Stimulated activated CD4-positive, alpha-beta T cell treated with anti-CD3 and anti-CD28 coated beads, Interleukin-1b, Interleukin-23, amount 100 ng/mL, for 24 hours (primary cell): ENCODE measurements around the gene SBNO2.

ENCODE experiments used
- DNase-seq, 4 experiments: peaks; one replicate each; pipeline ENCODE4 v3.0.0-alpha.2; 2020; ENCODE audit warnings: low read depth in 4 of 4, low spot score in 1 of 4

Gene SBNO2

DNA sequence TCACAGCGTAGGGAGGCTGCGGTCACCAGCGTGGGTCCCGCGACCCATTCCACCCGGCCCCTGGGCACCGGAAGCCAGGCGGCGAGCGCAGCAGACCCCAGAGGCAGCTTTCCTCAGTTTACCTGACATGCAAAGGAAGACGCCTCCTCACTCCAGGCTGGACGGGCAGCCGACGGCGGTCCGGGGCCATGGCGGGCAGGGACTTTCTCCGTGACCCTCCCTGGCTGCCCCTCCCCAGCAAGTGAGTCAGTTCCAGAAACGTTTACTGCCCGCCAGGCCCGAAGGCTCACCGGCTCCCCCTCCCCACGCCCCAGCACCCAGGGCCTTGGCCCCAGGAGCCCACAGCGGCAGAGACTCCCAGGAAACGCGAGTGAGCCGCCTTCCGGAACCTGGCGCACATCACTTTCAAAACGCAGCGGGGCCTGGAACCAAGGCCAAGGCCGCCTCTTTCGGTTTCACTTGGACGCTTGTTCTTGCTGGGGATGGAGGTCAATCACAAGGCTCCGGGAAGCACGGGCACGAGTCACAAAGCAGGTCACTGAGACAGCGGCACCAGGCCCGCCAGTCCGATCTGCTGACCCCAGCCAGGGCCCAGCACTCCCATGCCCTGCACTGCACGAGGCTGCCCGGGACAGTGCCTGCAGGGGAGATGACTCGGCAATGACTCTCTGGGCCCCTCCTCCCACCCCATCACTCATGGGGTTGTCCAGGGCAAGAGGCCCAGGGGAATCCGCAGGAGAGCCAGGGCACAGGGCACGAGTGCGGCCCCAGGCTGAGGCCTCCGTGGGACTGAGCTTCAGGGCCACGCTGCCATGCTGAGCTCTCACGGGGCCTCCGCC is 5.3 kb downstream of the SBNO2 start:
- no peak for DNase-seq

DNA sequence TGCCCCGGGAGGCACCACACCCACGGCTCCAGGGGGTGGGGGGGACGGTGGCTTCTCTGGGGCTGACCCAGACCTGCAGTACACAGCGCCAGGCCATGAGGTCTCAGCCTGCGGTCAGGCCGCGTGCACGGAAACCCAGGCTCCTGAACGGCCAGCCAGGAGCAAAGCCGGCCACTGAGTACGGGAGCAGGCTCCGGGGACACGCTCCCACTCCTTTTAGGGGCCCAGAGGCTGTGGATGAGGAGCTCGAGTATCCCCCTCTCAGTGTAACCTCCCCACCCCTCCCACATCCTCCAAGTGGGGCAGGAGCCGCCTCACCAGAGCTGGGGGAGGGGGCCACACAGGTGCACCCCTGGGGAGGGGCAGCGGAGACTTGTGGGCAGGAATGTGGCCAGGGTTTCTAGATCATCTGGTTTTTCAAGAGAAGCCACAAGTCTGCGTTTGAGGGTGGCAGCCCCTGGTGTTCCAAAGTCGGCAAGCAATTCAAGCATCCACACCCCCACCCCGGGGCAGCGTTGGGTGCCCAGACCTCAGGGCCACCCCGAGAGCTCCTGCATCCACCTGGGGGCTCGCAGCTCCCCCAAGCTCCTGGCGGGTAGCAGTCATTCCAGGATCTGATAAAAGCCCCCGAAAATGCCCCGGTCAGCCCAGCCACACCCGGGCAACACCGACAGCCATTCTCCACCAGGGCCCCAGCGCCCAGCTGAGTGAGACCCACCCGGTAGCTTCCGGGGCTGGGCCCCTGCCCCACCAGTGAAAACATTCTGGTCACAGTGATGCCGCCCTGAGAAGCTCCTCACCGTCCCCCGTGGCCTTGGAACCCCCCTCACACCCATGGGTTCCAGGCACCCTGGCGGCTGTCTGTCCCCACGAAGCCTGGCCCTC is 6.1 kb downstream of the SBNO2 start:
- no peak for DNase-seq

- no peak for DNase-seq
Measured at GRCh38 chr19:1166872-1167573, 7.0 kb downstream of the SBNO2 start.

DNA sequence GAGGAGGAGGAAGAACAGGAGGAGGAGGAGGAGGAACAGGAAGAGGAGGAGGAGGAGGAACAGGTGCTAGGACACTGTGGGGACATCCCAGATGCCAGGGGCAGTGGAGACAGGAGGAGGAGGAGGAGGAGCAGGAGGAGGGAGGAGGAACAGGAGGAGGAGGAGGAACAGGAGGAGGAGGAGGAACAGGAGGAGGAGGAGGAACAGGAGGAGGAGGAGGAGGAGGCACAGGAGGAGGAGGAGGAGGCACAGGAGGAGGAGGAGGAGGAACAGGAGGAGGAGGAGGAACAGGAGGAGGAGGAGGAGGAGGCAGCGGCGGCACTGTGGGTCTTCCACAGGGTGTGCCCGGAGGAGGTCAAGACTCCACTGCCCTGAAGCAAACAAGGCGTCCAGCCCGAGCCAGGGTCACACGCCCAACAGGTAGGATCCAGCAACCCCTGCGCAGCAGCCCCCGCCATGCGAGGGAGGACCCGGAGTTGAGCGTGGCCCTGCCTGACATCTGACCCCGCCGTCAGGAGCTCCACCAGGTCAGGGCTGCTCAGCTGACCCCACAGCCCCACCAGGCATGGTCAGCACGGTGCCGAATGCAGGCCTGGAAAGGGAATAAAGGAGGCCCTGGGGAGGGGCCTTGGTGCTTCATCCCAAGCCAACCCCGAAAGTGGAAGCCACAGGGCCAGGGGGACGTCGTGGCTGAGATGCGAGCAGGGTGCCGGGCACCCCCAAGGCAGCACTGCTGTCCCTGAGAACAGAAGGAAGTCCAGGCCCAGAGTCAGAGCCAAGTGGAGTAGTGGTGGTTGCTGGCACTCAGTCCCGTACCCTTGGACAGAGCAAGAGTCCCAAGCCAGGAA is 9.2 kb downstream of the SBNO2 start:
- no peak for DNase-seq

GRCh38 chr19:1163934-1164683 is 10.0 kb downstream of the SBNO2 start:
- DNase-seq = no peak

GRCh38 chr19:1163283-1163933 is 10.7 kb downstream of the SBNO2 start:
- DNase-seq = no peak

GRCh38 chr19:1162404-1163282 is 11.4 kb downstream of the SBNO2 start:
- no peak for DNase-seq

GRCh38 chr19:1161716-1162115 is 12.4 kb downstream of the SBNO2 start:
- DNase-seq = no peak

GRCh38 chr19:1159864-1160595 is 14.0 kb downstream of the SBNO2 start:
- DNase-seq = no peak

DNA sequence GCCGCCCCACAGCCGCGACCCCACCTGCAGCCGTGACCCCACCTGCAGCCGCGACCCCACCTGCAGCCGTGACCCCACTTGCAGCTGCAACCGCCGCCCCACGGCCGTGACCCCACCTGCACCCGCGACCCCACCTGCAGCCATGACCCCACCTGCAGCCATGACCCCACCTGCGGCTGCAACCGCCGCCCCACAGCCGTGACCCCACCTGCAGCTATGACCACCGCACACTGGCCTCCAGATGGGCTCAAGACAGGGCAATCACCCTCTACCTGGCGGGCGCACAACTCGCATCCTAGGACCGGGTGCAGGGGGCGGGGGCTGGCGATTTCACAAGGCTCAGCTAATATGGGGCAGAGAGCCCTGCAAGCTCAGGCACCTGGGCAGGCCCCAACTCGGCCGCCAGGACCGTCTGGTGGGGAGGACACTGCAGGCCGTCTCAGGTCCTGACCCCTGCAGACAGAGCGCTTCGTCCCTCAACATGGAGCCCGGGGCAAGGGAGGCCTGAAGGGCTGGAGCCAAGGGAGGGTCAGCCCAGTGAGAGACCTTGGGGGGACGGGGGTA is 15.1 kb downstream of the SBNO2 start:
- DNase-seq = no peak

DNA sequence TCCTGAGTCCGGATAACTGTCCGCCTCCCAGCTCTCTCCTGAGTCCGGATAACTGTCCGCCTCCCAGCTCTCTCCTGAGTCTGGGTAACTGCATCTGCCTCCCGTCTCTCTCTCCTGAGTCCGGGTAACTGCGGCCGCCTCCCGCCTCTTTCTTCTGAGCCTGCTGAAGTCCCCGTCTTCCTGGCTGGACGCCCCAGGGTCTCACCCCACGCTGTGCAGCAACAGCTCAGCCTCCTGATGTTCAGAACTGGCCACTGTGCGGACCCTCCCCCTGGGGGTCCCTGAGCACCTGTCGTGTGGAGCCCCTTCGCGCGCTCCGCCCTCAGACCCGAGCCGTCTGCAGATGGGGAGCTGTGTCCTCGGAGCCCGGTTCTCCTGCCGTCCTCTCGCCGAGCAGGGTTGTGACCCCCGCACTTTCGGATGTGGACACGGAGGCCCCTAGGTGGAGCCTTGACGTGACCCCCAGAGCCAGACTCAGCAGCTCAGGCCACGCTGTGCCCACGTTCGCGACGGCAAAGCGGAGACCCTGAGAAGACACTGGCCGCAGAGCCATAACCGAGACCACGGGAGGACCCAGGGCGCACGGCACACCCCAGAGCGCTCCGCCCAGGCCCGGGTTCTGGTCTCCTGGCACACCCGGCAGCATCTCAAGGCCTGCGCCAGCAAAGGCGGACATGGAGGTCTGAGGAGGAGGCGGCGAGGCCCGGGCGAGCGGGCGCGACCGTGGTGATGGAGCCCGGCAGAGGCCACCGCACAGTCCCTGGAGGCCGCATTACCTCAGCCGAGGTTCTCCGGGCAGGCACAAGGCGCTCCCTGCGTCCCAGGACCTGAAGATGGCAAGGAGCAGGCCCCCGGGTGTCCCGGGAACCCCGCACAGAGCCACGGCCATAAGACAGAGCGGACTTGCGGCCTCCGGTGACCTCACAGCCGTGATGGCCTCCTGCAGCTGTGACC is 15.9 kb downstream of the SBNO2 start:
- no peak for DNase-seq

GRCh38 chr19:1156830-1157615 is 17.0 kb downstream of the SBNO2 start:
- no peak for DNase-seq

DNA sequence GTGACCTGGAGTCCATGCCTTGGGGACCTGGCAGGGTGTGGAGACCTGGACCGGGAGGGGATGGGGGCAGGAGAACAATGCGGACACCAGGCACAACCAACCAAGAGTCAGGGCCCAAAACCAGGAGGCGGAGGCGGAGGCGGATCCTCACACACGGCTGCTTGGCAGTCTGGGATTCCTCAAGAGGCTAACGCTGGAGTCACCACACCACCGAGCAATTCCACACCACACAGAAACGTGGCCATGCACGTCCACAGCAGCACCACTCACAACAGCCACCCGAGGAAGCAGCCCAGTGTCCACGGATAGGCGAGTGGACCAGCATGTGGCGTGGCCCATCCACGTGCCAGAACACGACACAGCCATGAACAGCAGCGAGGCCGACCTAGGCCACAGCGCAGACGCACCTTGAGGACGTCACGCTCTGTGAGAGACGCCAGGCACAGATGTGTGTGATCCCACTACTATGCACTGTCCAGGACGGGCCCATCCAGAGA is 17.7 kb downstream of the SBNO2 start:
- DNase-seq = no peak

GRCh38 chr19:1155352-1156304 is 18.4 kb downstream of the SBNO2 start:
- DNase-seq = no peak
